ENCODE data around the gene TRIM17. TPM values are rescaled to one million over a fixed set of nuclear protein-coding genes. Genes with fewer than 3 reads are reported as not detected.

The TRIM17 gene
- total and polyA plus RNA-seq, 2 experiments from 2014 or later: 11.8 to 17.9 TPM

DNA sequence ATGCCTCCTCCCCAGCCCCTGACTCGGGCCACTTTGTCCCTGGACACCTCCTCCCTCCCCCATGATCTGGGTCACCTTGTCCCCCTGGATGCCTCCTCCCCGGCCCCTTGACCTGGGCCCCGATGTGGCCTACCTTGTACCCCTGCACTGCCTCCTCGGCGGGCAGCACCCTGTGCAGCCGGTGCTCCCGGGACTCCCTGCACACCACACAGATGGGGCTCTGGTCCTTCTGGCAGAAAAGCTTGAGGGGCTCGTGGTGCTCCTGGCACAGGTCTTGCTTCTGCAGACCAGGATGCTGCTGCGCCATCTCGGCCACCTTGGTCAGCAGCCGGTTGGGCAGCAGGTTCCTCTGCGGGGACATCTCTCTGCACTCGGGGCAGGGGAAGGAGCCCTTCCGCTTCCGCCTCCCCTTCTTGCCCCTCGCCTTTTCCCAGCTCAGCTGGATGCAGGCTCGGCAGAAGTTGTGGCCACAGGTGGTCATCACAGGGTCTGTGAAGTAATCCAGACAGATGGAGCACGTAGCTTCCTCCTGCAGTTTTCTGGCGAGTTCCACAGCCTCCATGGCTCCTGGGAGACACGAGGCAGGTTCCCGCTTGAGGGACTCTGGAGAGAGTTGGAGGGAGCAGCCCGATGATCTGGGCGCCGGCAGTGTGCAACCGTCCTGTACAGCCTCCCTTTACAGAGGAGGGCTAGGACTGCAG, 2.0 kb downstream of the TRIM17 start:
- H3K4me3 ChIP-seq: no peak overlapping the region
- no peak overlapping the region for H3K27ac ChIP-seq
- H3K9me3 ChIP-seq (ENCODE audit: low read depth): no peaks in the 10 kb centered on the region
- H3K36me3 ChIP-seq: no peaks in the 10 kb centered on the region
- peaks cover 4% of the 10 kb centered on the region for H3K4me1 ChIP-seq (ENCODE audit: low read depth)
- DNase-seq (ENCODE audit: low read depth in 1 of 2, low spot score in 1 of 2): no peak
- TF ChIP-seq, protein P1, sequence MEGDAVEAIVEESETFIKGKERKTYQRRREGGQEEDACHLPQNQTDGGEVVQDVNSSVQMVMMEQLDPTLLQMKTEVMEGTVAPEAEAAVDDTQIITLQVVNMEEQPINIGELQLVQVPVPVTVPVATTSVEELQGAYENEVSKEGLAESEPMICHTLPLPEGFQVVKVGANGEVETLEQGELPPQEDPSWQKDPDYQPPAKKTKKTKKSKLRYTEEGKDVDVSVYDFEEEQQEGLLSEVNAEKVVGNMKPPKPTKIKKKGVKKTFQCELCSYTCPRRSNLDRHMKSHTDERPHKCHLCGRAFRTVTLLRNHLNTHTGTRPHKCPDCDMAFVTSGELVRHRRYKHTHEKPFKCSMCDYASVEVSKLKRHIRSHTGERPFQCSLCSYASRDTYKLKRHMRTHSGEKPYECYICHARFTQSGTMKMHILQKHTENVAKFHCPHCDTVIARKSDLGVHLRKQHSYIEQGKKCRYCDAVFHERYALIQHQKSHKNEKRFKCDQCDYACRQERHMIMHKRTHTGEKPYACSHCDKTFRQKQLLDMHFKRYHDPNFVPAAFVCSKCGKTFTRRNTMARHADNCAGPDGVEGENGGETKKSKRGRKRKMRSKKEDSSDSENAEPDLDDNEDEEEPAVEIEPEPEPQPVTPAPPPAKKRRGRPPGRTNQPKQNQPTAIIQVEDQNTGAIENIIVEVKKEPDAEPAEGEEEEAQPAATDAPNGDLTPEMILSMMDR (IDR thresholded peaks at IDR 0.05; ENCODE audit: low read depth, low read length): no peak
- H3K27me3 ChIP-seq: no peaks in the 10 kb centered on the region

DNA sequence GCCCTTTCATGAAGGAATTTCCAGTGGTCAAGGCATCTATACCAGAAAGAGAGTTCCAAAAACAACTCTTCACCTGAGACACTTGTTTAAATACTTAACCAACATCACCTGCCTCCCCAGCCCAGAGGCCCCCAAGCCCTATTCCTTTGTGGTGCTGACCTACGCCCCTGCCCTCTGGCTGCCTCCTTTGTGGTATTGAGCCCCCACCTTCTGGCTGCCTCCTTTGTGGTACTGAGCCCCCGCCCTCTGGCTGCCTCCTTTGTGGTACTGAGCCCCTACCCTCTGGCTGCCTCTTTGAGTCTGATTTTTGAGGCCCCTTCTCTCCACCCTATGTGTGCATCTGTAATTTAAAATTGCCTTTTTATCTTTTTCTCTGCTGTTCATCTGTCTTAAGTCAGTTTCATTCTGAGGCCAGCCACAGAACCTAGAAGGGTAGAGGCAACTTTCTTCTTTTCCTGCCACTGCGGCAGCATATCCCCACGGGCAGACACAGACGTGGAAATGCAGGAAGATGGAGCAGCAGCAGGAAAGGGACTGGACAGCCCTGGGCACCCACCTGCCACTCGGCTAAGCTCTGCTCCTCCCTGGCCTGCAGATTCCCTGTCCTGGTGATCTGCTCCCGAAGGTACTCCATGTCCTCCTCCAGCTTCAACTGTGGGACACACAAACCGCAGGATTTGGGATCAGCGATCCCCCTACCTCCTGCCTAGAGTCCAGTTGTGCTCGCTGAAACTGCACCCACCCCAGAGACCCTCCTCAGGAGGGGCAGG, 3.2 kb downstream of the TRIM17 start:
- Histone ChIP-seq H3K9me3 (ENCODE audit: low read depth) (no peaks in the 10 kb centered on the region), H3K27me3 (no peaks in the 10 kb centered on the region), H3K4me3 (no peak overlapping the region), H3K36me3 (no peaks in the 10 kb centered on the region), H3K4me1 (ENCODE audit: low read depth) (peaks cover 4% of the 10 kb centered on the region), H3K27ac (no peak overlapping the region)
- TF ChIP-seq, protein P1 (IDR thresholded peaks at IDR 0.05; ENCODE audit: low read depth, low read length): no peak
- DNase-seq (ENCODE audit: low read depth in 1 of 2, low spot score in 1 of 2): no peak

DNA sequence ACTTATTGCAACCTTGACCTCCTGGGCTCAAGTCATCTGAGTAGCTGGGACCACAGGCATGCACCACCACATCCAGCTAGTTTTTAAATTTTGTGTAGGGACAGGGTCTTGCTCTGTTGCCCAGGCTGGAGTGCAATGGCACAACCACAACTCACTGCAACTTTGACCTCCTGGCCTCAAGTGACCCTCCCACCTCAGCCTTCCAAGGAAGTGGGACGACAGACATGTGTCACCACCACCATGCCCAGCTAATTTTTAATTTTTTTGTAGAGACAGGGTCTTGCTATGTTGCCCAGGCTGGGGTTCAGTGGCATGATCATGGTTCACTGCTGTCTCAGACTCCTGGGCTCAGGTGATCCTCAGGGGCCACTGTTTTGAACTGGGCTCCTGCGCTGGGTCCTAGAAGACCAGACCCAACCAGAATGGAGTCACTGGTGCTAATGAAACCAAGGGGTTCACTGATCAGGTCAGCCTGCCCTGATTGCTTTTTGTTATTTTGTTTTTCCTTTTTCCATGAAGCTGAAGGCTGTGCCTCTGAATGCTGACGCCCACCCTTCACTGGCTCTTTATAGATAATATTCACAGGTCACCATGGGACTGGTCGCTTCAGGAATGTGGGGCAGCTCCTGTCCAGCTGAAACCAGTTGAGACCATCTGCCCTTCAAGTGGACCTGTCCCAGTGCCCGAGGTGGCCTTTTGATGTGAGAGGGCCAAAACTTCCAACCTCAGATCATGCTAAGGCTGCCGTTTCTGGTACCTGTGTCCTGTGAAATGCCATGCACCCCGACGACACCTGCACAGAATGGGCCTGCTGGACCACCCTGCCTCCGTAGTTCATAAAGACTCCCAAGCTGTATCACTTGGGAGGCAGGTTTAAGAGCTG, 4.9 kb downstream of the TRIM17 start:
- H3K36me3 ChIP-seq: no peaks in the 10 kb centered on the region
- TF ChIP-seq, protein P1 (IDR thresholded peaks at IDR 0.05; ENCODE audit: low read depth, low read length): no peak
- no peak overlapping the region for H3K4me3 ChIP-seq
- H3K4me1 ChIP-seq (ENCODE audit: low read depth): peaks cover 7% of the 10 kb centered on the region
- H3K27ac ChIP-seq: no peak overlapping the region
- H3K27me3 ChIP-seq: no peaks in the 10 kb centered on the region
- no peaks in the 10 kb centered on the region for H3K9me3 ChIP-seq (ENCODE audit: low read depth)
- no peak for DNase-seq (ENCODE audit: low read depth in 1 of 2, low spot score in 1 of 2)

DNA sequence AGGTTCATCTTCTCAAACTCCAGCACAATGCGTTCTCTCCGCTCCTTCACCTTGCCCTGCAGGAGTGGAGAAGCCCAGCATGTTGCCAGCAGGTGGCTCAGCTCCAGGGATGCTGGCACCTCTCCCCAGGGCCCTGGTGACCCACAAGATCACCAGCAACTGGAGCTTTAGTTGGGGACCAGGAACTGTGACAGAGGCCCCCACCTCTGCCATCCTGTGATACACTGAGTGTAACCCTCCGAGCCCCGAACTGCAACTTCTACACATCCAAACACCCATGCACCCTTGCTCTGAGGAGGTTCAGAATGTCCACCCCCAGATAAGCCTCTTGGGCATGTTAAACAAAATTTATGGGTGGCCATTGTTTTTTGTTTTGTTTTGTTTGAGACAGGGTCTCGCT, 5.5 kb downstream of the TRIM17 start:
- Histone ChIP-seq H3K36me3 (no peaks in the 10 kb centered on the region), H3K27me3 (no peaks in the 10 kb centered on the region), H3K4me1 (ENCODE audit: low read depth) (peaks cover 7% of the 10 kb centered on the region), H3K27ac (no peak overlapping the region), H3K4me3 (no peak overlapping the region), H3K9me3 (ENCODE audit: low read depth) (no peaks in the 10 kb centered on the region)
- TF ChIP-seq, protein P1 (IDR thresholded peaks at IDR 0.05; ENCODE audit: low read depth, low read length): no peak
- no peak for DNase-seq (ENCODE audit: low read depth in 1 of 2, low spot score in 1 of 2)

DNA sequence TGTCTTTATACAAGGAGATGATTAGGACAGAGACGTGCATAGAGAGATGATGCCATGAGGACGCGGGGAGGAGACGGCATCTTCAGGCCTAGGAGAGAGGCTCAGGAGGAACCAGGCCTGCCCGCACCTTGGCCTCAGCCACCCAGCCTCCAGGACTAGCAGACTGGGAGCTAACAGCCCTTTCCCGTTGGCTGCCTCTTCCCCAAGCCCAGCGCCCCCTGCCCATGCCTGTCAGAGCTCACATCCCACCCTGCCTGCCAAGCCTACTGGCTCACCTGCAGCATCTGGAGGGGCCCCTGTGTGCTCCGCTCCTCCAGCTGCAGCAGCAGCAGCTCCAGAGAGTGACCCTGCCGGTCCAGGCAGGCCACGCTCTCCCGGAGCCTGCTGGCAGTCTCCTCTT, 6.0 kb downstream of the TRIM17 start:
- DNase-seq (ENCODE audit: low read depth in 1 of 2, low spot score in 1 of 2): no peak
- H3K9me3 ChIP-seq (ENCODE audit: low read depth): no peaks in the 10 kb centered on the region

More for the DNA sequence above, 6.0 kb downstream of the TRIM17 start:
- Histone ChIP-seq H3K27me3 (no peaks in the 10 kb centered on the region), H3K4me3 (no peak overlapping the region), H3K4me1 (ENCODE audit: low read depth) (peaks cover 7% of the 10 kb centered on the region), H3K36me3 (no peaks in the 10 kb centered on the region), H3K27ac (no peak overlapping the region)
- TF ChIP-seq, protein P1 (IDR thresholded peaks at IDR 0.05; ENCODE audit: low read depth, low read length): no peak

Data from cardiac muscle cell (in vitro differentiated cells and primary cell).